ENCODE data around the gene TAX1BP1. TPM values are rescaled to one million over a fixed set of nuclear protein-coding genes. Genes with fewer than 3 reads are reported as not detected.
A peak's percentile ranks its signal among the peaks of the same experiment; 100 is the strongest.

Gene TAX1BP1
- total RNA-seq, 4 donors from 2014 or later = 65.0 to 77.0 (median 72.3) TPM

GRCh38 chr7:27759491-27759890 is 19.5 kb downstream of the TAX1BP1 start:
- ATAC-seq (ENCODE audit: low FRiP score) (no peak), DNase-seq (ENCODE audit: low spot score) (no peak)
- TF ChIP-seq, protein P1, sequence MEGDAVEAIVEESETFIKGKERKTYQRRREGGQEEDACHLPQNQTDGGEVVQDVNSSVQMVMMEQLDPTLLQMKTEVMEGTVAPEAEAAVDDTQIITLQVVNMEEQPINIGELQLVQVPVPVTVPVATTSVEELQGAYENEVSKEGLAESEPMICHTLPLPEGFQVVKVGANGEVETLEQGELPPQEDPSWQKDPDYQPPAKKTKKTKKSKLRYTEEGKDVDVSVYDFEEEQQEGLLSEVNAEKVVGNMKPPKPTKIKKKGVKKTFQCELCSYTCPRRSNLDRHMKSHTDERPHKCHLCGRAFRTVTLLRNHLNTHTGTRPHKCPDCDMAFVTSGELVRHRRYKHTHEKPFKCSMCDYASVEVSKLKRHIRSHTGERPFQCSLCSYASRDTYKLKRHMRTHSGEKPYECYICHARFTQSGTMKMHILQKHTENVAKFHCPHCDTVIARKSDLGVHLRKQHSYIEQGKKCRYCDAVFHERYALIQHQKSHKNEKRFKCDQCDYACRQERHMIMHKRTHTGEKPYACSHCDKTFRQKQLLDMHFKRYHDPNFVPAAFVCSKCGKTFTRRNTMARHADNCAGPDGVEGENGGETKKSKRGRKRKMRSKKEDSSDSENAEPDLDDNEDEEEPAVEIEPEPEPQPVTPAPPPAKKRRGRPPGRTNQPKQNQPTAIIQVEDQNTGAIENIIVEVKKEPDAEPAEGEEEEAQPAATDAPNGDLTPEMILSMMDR (IDR thresholded peaks at IDR 0.05) = no peak

- TF ChIP-seq, protein P1 (IDR thresholded peaks at IDR 0.05) = no peak
- ATAC-seq (ENCODE audit: low FRiP score) = no peak
- no peak for DNase-seq (ENCODE audit: low spot score)
Observed at GRCh38 chr7:27762062-27762461, 22.1 kb downstream of the TAX1BP1 start.

DNA sequence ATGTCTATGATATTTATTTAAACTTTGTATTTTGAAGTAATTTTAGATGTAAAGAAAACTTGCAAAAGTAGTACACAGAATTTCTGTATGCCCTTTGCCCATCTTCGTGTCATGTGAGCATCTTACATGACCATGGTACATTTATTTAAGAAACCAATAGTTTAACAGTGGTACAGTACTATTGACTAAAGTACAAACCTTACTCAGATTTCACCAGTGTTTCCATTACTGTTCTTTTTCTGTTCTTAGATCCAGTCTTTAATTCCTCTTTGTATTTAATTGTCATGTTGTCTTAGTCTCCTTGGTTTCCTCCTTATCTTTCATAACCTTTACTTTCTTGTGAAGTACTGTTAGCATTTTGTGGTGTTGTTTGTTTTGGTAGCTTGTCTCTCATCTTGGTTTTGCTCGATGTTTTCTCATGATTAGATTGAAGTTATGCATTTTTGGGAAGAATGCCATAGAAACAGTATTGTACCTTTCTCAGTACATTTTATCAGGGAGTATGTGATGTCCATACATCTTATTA is 24.1 kb downstream of the TAX1BP1 start:
- TF ChIP-seq, protein P1 (IDR thresholded peaks at IDR 0.05) = no peak
- DNase-seq (ENCODE audit: low spot score) (no peak), ATAC-seq (ENCODE audit: low FRiP score) (no peak)

DNA sequence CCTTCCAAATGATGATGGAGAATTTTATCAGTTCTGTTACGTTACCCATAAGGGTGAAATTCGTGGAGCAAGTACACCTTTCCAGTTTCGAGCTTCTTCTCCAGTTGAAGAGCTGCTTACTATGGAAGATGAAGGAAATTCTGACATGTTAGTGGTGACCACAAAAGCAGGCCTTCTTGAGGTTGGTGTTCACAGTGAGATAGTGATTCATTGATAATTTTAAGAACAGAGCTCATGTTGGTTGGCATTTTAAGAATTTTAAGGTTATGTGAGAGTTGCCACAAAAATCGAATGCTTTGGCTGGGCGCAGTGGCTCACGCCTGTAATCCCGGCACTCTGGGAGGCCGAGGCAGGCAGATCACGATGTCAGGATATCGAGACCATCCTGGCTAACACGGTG is 25.9 kb downstream of the TAX1BP1 start:
- ATAC-seq (ENCODE audit: low FRiP score) (no peak), DNase-seq (ENCODE audit: low spot score) (no peak)
- TF ChIP-seq, protein P1 (IDR thresholded peaks at IDR 0.05) = no peak

GRCh38 chr7:27767374-27767773 is 27.4 kb downstream of the TAX1BP1 start:
- DNase-seq (ENCODE audit: low spot score) (no peak), ATAC-seq (ENCODE audit: low FRiP score) (peak; percentile 41)
- TF ChIP-seq, protein P1 (IDR thresholded peaks at IDR 0.05) = no peak

- DNase-seq (ENCODE audit: low spot score) = no peak
- ATAC-seq (ENCODE audit: low FRiP score) = no peak
- TF ChIP-seq, protein P1 (IDR thresholded peaks at IDR 0.05) = no peak
Observed at GRCh38 chr7:27771111-27771510, 31.1 kb downstream of the TAX1BP1 start.

GRCh38 chr7:27774717-27775328 is 34.9 kb downstream of the TAX1BP1 start:
- no peak for ATAC-seq (ENCODE audit: low FRiP score)
- TF ChIP-seq, protein P1 (IDR thresholded peaks at IDR 0.05) = no peak
- no peak for DNase-seq (ENCODE audit: low spot score)
